Neural cell (in vitro differentiated cells): ENCODE measurements around the gene SYK. TPM values are rescaled to one million over a fixed set of nuclear protein-coding genes. Genes with fewer than 3 reads are reported as not detected.

Source experiments
- H2AFZ ChIP-seq: fragments of 200-600, 300-800 bp; sonication (generic), shearing (Covaris generic); 2 replicates; pipeline ENCODE4 v1.6.0; 2014; ENCODE audit warnings: low read depth, mild to moderate bottlenecking, antibody characterized with exemption, low read length, moderate library complexity
- H3F3A ChIP-seq: fragments of 200-600 bp; shearing (Covaris generic); 2 replicates; pipeline ENCODE4 v1.6.1; 2016; ENCODE audit warnings: mild to moderate bottlenecking, moderate library complexity, mixed read lengths, antibody characterized with exemption, low read length; ENCODE audit not compliant: insufficient read depth, poor library complexity, severe bottlenecking
- H3K27ac ChIP-seq: fragments of 200-600, 300-800 bp; sonication (generic), shearing (Covaris generic); 2 replicates; pipeline ENCODE4 v1.5.1; 2014; ENCODE audit warnings: mild to moderate bottlenecking, low read length, moderate library complexity
- H3K27me3 ChIP-seq: fragments of 300-800, 200-600 bp; sonication (generic), shearing (Covaris generic); 2 replicates; pipeline ENCODE4 v1.6.0; 2014; ENCODE audit warnings: mild to moderate bottlenecking, low read depth, low read length, moderate library complexity; ENCODE audit not compliant: insufficient read depth
- H3K36me3 ChIP-seq: fragments of 300-800, 200-600 bp; sonication (generic), shearing (Covaris generic); 2 replicates; pipeline ENCODE4 v1.5.1; 2014; ENCODE audit warnings: mild to moderate bottlenecking, antibody characterized with exemption, low read length, moderate library complexity; ENCODE audit not compliant: insufficient read depth
- H3K4me2 ChIP-seq: fragments of 300-800, 200-600 bp; sonication (generic), shearing (Covaris generic); 2 replicates; pipeline ENCODE4 v1.6.0; 2014; ENCODE audit warnings: mild to moderate bottlenecking, low read length
- H3K4me3 ChIP-seq: fragments of 300-800, 200-600 bp; sonication (generic), shearing (Covaris generic); 2 replicates; pipeline ENCODE4 v1.5.1; 2014; ENCODE audit warnings: mild to moderate bottlenecking, low read length, moderate library complexity
- H3K79me2 ChIP-seq: fragments of 200-600 bp; shearing (Covaris generic); replicated peaks from 2 replicates; pipeline ENCODE4 v1.6.0; 2014; ENCODE audit warnings: mild to moderate bottlenecking, low read length, moderate library complexity; ENCODE audit not compliant: insufficient read depth
- H3K9ac ChIP-seq: fragments of 300-800, 200-600 bp; sonication (generic), shearing (Covaris generic); 2 replicates; pipeline ENCODE4 v1.6.1; 2016; ENCODE audit warnings: mild to moderate bottlenecking, low read length, mixed read lengths
- H3K9me2 ChIP-seq: fragments of 200-600 bp; shearing (Covaris generic); 2 replicates; pipeline ENCODE4 v1.6.1; 2016; ENCODE audit warnings: mild to moderate bottlenecking, low read length, mixed read lengths; ENCODE audit not compliant: insufficient read depth
- H3K9me3 ChIP-seq: fragments of 200-600, 300-800 bp; sonication (generic), shearing (Covaris generic); 2 replicates; pipeline ENCODE4 v1.6.1; 2016; ENCODE audit warnings: mild to moderate bottlenecking, mixed run types, low read length, moderate library complexity, mixed read lengths
- H4K20me1 ChIP-seq: fragments of 200-600 bp; shearing (Covaris generic); 2 replicates; pipeline ENCODE4 v1.6.1; 2016; ENCODE audit warnings: mild to moderate bottlenecking, mixed run types; ENCODE audit not compliant: insufficient read depth
- EP300 ChIP-seq: fragments of 450-650 bp; conservative IDR thresholded peaks from 2 replicates; pipeline ENCODE4 v1.6.1; 2014; ENCODE audit warnings: antibody characterized with exemption, mild to moderate bottlenecking, moderate library complexity; ENCODE audit not compliant: poor library complexity, severe bottlenecking
- MXI1 ChIP-seq: fragments of 450-650 bp; conservative IDR thresholded peaks from 2 replicates; pipeline ENCODE4 v1.6.1; 2014; ENCODE audit warnings: antibody characterized with exemption, mild to moderate bottlenecking; ENCODE audit not compliant: poor library complexity, severe bottlenecking
- POLR2AphosphoS5 ChIP-seq: IDR thresholded peaks from 2 replicates; pipeline ENCODE4 v1.6.1; 2012
- SMC3 ChIP-seq: fragments of 450-650 bp; conservative IDR thresholded peaks from 2 replicates; pipeline ENCODE4 v1.6.1; 2014; ENCODE audit warnings: antibody characterized with exemption, mild to moderate bottlenecking, moderate library complexity; ENCODE audit not compliant: poor library complexity
- polyA plus RNA-seq: library from polyadenylated mRNA; depleted of rRNA; stranded (reverse); fragments of >200 nt; gene quantifications from 2 replicates; pipeline ENCODE4 v1.2.3, GENCODE V29; 2014
- TF ChIP-seq, protein P1 (sequence below): IDR thresholded peaks from 2 replicates; pipeline ENCODE4 v1.6.1; 2012; ENCODE audit warnings: borderline replicate concordance

Gene SYK
- polyA plus RNA-seq, 1 donor from 2014 or later = not detected

DNA sequence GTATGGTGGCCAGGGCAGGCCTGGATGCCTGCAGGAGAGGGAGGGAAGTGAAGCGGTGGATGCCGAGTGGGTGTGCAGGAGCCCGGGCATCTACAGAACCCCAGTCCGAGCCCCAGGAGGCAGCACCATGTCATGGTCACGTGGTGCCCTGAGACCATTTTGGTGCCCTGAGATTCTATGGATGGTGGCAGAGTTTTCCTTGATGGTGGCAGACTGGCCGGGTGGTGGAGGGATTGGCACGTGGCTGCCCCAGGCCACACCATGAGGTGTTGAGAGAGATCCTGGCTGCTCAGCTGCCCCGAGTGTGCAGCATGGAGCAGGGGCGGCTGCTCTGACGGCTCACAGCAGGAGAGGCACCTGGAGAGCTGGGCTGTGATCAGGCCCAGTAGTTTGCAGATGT, 52.3 kb downstream of the SYK start:
- Histone ChIP-seq H3K4me2 (no peak overlapping the region), H3K27ac (no peak overlapping the region), H3K79me2 (no peaks in the 10 kb centered on the region), H2AFZ (no peak overlapping the region), H3K9me3 (no peaks in the 10 kb centered on the region), H3K9me2 (no peaks in the 10 kb centered on the region), H3K9ac (no peak overlapping the region), H4K20me1 (no peaks in the 10 kb centered on the region), H3K27me3 (no peaks in the 10 kb centered on the region), H3F3A (no peaks in the 10 kb centered on the region), H3K4me3 (no peak overlapping the region), H3K36me3 (no peaks in the 10 kb centered on the region)
- no peak for TF ChIP-seq POLR2AphosphoS5
- no peak for TF ChIP-seq EP300
- TF ChIP-seq, protein P1, sequence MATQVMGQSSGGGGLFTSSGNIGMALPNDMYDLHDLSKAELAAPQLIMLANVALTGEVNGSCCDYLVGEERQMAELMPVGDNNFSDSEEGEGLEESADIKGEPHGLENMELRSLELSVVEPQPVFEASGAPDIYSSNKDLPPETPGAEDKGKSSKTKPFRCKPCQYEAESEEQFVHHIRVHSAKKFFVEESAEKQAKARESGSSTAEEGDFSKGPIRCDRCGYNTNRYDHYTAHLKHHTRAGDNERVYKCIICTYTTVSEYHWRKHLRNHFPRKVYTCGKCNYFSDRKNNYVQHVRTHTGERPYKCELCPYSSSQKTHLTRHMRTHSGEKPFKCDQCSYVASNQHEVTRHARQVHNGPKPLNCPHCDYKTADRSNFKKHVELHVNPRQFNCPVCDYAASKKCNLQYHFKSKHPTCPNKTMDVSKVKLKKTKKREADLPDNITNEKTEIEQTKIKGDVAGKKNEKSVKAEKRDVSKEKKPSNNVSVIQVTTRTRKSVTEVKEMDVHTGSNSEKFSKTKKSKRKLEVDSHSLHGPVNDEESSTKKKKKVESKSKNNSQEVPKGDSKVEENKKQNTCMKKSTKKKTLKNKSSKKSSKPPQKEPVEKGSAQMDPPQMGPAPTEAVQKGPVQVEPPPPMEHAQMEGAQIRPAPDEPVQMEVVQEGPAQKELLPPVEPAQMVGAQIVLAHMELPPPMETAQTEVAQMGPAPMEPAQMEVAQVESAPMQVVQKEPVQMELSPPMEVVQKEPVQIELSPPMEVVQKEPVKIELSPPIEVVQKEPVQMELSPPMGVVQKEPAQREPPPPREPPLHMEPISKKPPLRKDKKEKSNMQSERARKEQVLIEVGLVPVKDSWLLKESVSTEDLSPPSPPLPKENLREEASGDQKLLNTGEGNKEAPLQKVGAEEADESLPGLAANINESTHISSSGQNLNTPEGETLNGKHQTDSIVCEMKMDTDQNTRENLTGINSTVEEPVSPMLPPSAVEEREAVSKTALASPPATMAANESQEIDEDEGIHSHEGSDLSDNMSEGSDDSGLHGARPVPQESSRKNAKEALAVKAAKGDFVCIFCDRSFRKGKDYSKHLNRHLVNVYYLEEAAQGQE = no peak
- TF ChIP-seq MXI1 = no peak

DNA sequence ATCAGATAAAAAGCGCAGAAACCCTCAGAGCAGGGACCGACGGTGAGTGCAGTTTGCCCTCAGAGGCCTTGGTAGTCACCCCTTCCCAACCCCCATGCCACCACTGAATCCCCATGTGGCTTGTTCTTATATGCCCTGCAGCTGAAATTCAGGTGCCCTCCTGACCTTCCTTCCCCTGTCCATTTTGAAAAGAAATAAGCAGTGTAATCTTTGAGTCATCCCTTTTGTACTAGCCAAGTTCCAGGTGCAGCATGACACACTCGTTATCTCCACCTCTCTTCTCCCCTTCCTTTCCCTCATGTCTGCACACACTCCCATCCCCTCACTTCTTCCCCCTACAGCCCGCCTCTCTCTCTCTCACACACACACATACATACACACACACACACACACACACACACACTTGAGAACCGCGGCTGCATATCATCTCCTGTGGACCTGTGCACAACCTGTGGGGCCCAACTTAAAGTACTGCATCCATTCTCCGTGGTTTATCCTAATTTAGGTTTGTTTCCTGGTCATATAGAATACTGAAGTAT, 53.1 kb downstream of the SYK start:
- Histone ChIP-seq H3K4me3 (no peak overlapping the region), H3K9me3 (no peaks in the 10 kb centered on the region), H3K27me3 (no peaks in the 10 kb centered on the region), H3K27ac (no peak overlapping the region), H3K4me2 (no peak overlapping the region), H3K9ac (no peak overlapping the region), H3K36me3 (no peaks in the 10 kb centered on the region), H3F3A (no peaks in the 10 kb centered on the region), H4K20me1 (no peaks in the 10 kb centered on the region), H3K79me2 (no peaks in the 10 kb centered on the region), H3K9me2 (no peaks in the 10 kb centered on the region), H2AFZ (no peak overlapping the region)
- no peak for TF ChIP-seq EP300
- TF ChIP-seq MXI1 = no peak
- no peak for TF ChIP-seq SMC3
- TF ChIP-seq, protein P1 = no peak
